H9 (cell line): ENCODE measurements around the gene HP. TPM values are rescaled to one million over a fixed set of nuclear protein-coding genes. Genes with fewer than 3 reads are reported as not detected.

Experiments
- DNase-seq: peaks from one replicate; pipeline ENCODE4 v3.0.0-alpha.2; 2017
- H2AFZ ChIP-seq: one replicate; pipeline ENCODE4 v1.6.1; 2013; ENCODE audit warnings: mild to moderate bottlenecking, low read length, control low read depth, moderate library complexity
- H2AK5ac ChIP-seq: 2 replicates; pipeline ENCODE4 v1.6.1; 2013; ENCODE audit warnings: low read length, control low read depth, mixed read lengths; ENCODE audit not compliant: insufficient read length
- H2BK120ac ChIP-seq: one replicate; pipeline ENCODE4 v1.6.1; 2013; ENCODE audit warnings: low read depth, mild to moderate bottlenecking, low read length, control low read depth, inconsistent platforms; ENCODE audit not compliant: poor library complexity, severe bottlenecking
- H2BK12ac ChIP-seq: 2 replicates; pipeline ENCODE4 v1.6.1; 2013; ENCODE audit warnings: low read length, control low read depth, mixed read lengths, low read depth; ENCODE audit not compliant: insufficient read length
- H2BK15ac ChIP-seq: 2 replicates; pipeline ENCODE4 v1.6.1; 2013; ENCODE audit warnings: low read depth, low read length, control low read depth
- H2BK20ac ChIP-seq: one replicate; pipeline ENCODE4 v1.6.1; 2013; ENCODE audit warnings: low read depth, mild to moderate bottlenecking, low read length, control low read depth, inconsistent platforms; ENCODE audit not compliant: poor library complexity, severe bottlenecking
- H2BK5ac ChIP-seq: 2 replicates; pipeline ENCODE4 v1.6.1; 2013; ENCODE audit warnings: low read length, control low read depth, mixed read lengths; ENCODE audit not compliant: insufficient read length
- H3K14ac ChIP-seq: 2 replicates; pipeline ENCODE4 v1.6.1; 2013; ENCODE audit warnings: low read length, control low read depth; ENCODE audit not compliant: insufficient read depth
- H3K18ac ChIP-seq: 2 replicates; pipeline ENCODE4 v1.6.1; 2013; ENCODE audit warnings: low read depth, mild to moderate bottlenecking, mixed read lengths, low read length, control low read depth; ENCODE audit not compliant: insufficient read length
- H3K23ac ChIP-seq: 2 replicates; pipeline ENCODE4 v1.6.1; 2013; ENCODE audit warnings: low read length, control low read depth, mixed read lengths, low read depth; ENCODE audit not compliant: insufficient read length
- H3K23me2 ChIP-seq: 2 replicates; pipeline ENCODE4 v1.6.1; 2013; ENCODE audit warnings: low read depth, mild to moderate bottlenecking, mixed read lengths, low read length, control low read depth; ENCODE audit not compliant: insufficient read length, poor library complexity, severe bottlenecking
- H3K27ac ChIP-seq: 2 replicates; pipeline ENCODE4 v1.5.1; 2013; ENCODE audit warnings: low read length, control low read depth, mixed read lengths, low read depth; ENCODE audit not compliant: insufficient read length
- H3K27me3 ChIP-seq: 2 replicates; pipeline ENCODE4 v1.6.1; 2013; ENCODE audit warnings: low read length, control low read depth, inconsistent platforms; ENCODE audit not compliant: insufficient read depth
- H3K4ac ChIP-seq: 2 replicates; pipeline ENCODE4 v1.6.1; 2013; ENCODE audit warnings: low read depth, mild to moderate bottlenecking, control low read depth, inconsistent platforms, low read length, moderate library complexity
- H3K4me1 ChIP-seq: 2 replicates; pipeline ENCODE4 v1.6.1; 2013; ENCODE audit warnings: low read length, control low read depth, inconsistent platforms; ENCODE audit not compliant: insufficient read depth
- H3K4me2 ChIP-seq: 2 replicates; pipeline ENCODE4 v1.6.1; 2013; ENCODE audit warnings: low read length, control low read depth, mixed read lengths; ENCODE audit not compliant: insufficient read length, insufficient read depth
- H3K56ac ChIP-seq: 2 replicates; pipeline ENCODE4 v1.6.1; 2013; ENCODE audit warnings: low read depth, mild to moderate bottlenecking, mixed read lengths, low read length, control low read depth; ENCODE audit not compliant: insufficient read length
- H3K79me1 ChIP-seq: 2 replicates; pipeline ENCODE4 v1.6.1; 2013; ENCODE audit warnings: low read depth, mild to moderate bottlenecking, moderate library complexity, low read length, control low read depth, inconsistent platforms; ENCODE audit not compliant: insufficient read depth, poor library complexity, severe bottlenecking
- H3K79me2 ChIP-seq: 2 replicates; pipeline ENCODE4 v1.6.1; 2013; ENCODE audit warnings: low read length, control low read depth, inconsistent platforms; ENCODE audit not compliant: insufficient read depth
- H3K9ac ChIP-seq: 2 replicates; pipeline ENCODE4 v1.6.1; 2013; ENCODE audit warnings: low read length, control low read depth, mixed read lengths; ENCODE audit not compliant: insufficient read length; ENCODE audit errors: extremely low read depth
- H3K9me3 ChIP-seq: one replicate; pipeline ENCODE4 v1.6.1; 2013; ENCODE audit warnings: low read depth, low read length, inconsistent platforms; ENCODE audit not compliant: control insufficient read depth
- H3T11ph ChIP-seq: one replicate; pipeline ENCODE4 v1.6.1; 2013; ENCODE audit warnings: mild to moderate bottlenecking, low read length, control low read depth, inconsistent platforms
- H4K20me1 ChIP-seq: one replicate; pipeline ENCODE4 v1.6.1; 2013; ENCODE audit not compliant: control insufficient read depth, insufficient read length, insufficient read depth
- H4K5ac ChIP-seq: 2 replicates; pipeline ENCODE4 v1.6.1; 2013; ENCODE audit warnings: low read depth, mild to moderate bottlenecking, mixed read lengths, low read length, control low read depth; ENCODE audit not compliant: insufficient read length
- H4K8ac ChIP-seq: replicated peaks from 2 replicates; pipeline ENCODE4 v1.6.1; 2013; ENCODE audit warnings: low read length, control low read depth, mixed read lengths, low read depth; ENCODE audit not compliant: insufficient read length
- H4K91ac ChIP-seq: 2 replicates; pipeline ENCODE4 v1.6.1; 2013; ENCODE audit warnings: low read depth, mild to moderate bottlenecking, moderate library complexity, mixed read lengths, low read length, control low read depth; ENCODE audit not compliant: insufficient read length
- H3K27ac Mint-ChIP-seq, 3 experiments: 2 replicates in 2 of 3; 3 replicates in 1 of 3; pipeline ENCODE4 v1.8.0; 2020 to 2021; ENCODE audit warnings: mixed read lengths in 3 of 3, mild to moderate bottlenecking in 1 of 3, moderate library complexity in 1 of 3
- H3K27me3 Mint-ChIP-seq: 2 replicates; pipeline ENCODE4 v1.8.0; 2021; ENCODE audit warnings: low read depth, mild to moderate bottlenecking, moderate library complexity, mixed read lengths
- H3K36me3 Mint-ChIP-seq, 3 experiments: 2 replicates in 2 of 3; 3 replicates in 1 of 3; pipeline ENCODE4 v1.8.0; 2020 to 2021; ENCODE audit warnings: low read depth in 3 of 3, mixed read lengths in 3 of 3; ENCODE audit not compliant: insufficient read depth in 1 of 3
- H3K4me1 Mint-ChIP-seq, 2 experiments: 2 replicates each; pipeline ENCODE4 v1.8.0; 2020; ENCODE audit warnings: mixed read lengths in 2 of 2
- H3K4me3 Mint-ChIP-seq, 2 experiments: 2 replicates in 1 of 2; 3 replicates in 1 of 2; pipeline ENCODE4 v1.8.0; 2020 to 2021; ENCODE audit warnings: mild to moderate bottlenecking in 2 of 2, mixed read lengths in 2 of 2, moderate library complexity in 1 of 2
- H3K9me3 Mint-ChIP-seq, 2 experiments: 2 replicates in 1 of 2; 3 replicates in 1 of 2; pipeline ENCODE4 v1.8.0; 2020; ENCODE audit warnings: mild to moderate bottlenecking in 2 of 2, mixed read lengths in 2 of 2, moderate library complexity in 1 of 2
- CTCF ChIP-seq: fragments of 200-600 bp; sonication (generic); conservative IDR thresholded peaks from 3 replicates; pipeline ENCODE4 v1.8.0; 2021; ENCODE audit warnings: antibody characterized with exemption, mild to moderate bottlenecking
- WGBS: extraction: QIAGEN DNeasy Blood & Tissue Kit; methylation state at CpG from one replicate; pipeline ENCODE4 v1.1.7; 2013; ENCODE audit warnings: missing lambda C conversion rate, low lambda C conversion rate, mixed read lengths; ENCODE audit not compliant: insufficient read length; ENCODE audit errors: extremely low coverage; 5-methylcytosine and 5-hydroxymethylcytosine counted together
- total RNA-seq: library from RNA; stranded (reverse); gene quantifications from 2 replicates; pipeline ENCODE4 v1.2.1, GENCODE V29; 2021

HP gene
- total RNA-seq, 1 experiment from 2014 or later, result not detected

DNA sequence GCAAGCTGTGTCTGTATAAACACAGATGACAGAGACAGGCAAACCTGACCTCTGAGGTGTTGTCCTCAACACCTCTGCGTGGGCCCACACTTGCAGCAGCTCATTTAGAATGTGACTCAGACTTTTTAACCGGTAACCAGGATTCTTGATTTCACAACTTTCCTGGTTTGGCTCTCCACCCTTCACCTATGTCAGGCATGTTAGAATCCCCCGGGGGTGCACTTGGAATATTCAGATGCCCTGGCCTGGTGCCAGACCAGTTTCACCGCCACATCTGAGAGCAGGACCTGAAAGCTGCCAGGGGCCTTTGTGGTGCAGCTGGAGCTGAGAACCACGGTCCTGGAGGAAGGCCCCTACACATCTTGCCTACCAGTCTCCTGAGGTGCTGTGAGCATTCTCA lies 40.9 kb upstream of the HP start:
- Histone ChIP-seq H3K79me2 (no peaks in the 10 kb centered on the region), H3K23me2 (no peaks in the 10 kb centered on the region), H2AFZ (no peak overlapping the region), H3K14ac (no peak overlapping the region), H3K4me2 (no peak overlapping the region), H3K4me1 (no peaks in the 10 kb centered on the region), H4K8ac (no peak overlapping the region), H2AK5ac (no peak overlapping the region), H3K23ac (no peak overlapping the region), H2BK5ac (no peak overlapping the region), H4K5ac (no peak overlapping the region), H3K4ac (no peak overlapping the region), H3K18ac (no peak overlapping the region), H2BK15ac (no peak overlapping the region), H4K20me1 (no peaks in the 10 kb centered on the region), H3T11ph (no peak overlapping the region), H2BK20ac (no peak overlapping the region), H3K27ac (no peak overlapping the region), H3K9me3 (no peaks in the 10 kb centered on the region), H3K9ac (no peak overlapping the region), H2BK12ac (no peak overlapping the region), H3K56ac (no peak overlapping the region), H4K91ac (no peak overlapping the region), H2BK120ac (no peak overlapping the region), H3K79me1 (no peaks in the 10 kb centered on the region), H3K27me3 (no peaks in the 10 kb centered on the region)
- no peak for DNase-seq
- peaks cover 6 to 8% of the 10 kb centered on the region in 2 experiments; a peak in 3 of 4 replicates for H3K4me1 Mint-ChIP-seq
- no peak overlapping the region; a peak in 1 of 7 replicates for H3K27ac Mint-ChIP-seq
- H3K4me3 Mint-ChIP-seq, result no peak overlapping the region
- H3K9me3 Mint-ChIP-seq, result no peaks in the 10 kb centered on the region; a peak in 1 of 5 replicates
- no peak for TF ChIP-seq CTCF
- H3K36me3 Mint-ChIP-seq, result peaks cover 13 to 45% (median 42%) of the 10 kb centered on the region in 3 experiments; a peak in 6 of 7 replicates
- no peaks in the 10 kb centered on the region for H3K27me3 Mint-ChIP-seq
- no CpG with 5 or more reads among the region's 5 CpGs for WGBS
